Glutamatergic neuron (in vitro differentiated cells): ENCODE data around the gene SMLR1. TPM values are rescaled to one million over a fixed set of nuclear protein-coding genes. Genes with fewer than 3 reads are reported as not detected.

Experiments used
- DNase-seq: peaks from one replicate; pipeline ENCODE4 v3.0.0; 2022
- H3K27ac Mint-ChIP-seq: one replicate; pipeline ENCODE4 v1.8.0; 2020; ENCODE audit warnings: mild to moderate bottlenecking, mixed read lengths, inconsistent platforms; ENCODE audit not compliant: unreplicated experiment
- H3K27me3 Mint-ChIP-seq: one replicate; pipeline ENCODE4 v1.8.0; 2020; ENCODE audit warnings: mild to moderate bottlenecking, moderate library complexity, mixed read lengths, inconsistent platforms; ENCODE audit not compliant: unreplicated experiment
- H3K36me3 Mint-ChIP-seq: one replicate; pipeline ENCODE4 v1.8.0; 2020; ENCODE audit warnings: mild to moderate bottlenecking, mixed read lengths, inconsistent platforms; ENCODE audit not compliant: unreplicated experiment
- H3K4me1 Mint-ChIP-seq: one replicate; pipeline ENCODE4 v1.8.0; 2020; ENCODE audit warnings: mild to moderate bottlenecking, low read depth, mixed read lengths, inconsistent platforms; ENCODE audit not compliant: unreplicated experiment
- H3K4me3 Mint-ChIP-seq: one replicate; pipeline ENCODE4 v1.8.0; 2020; ENCODE audit warnings: mild to moderate bottlenecking, mixed read lengths, inconsistent platforms; ENCODE audit not compliant: unreplicated experiment
- H3K9me3 Mint-ChIP-seq: one replicate; pipeline ENCODE4 v1.8.0; 2020; ENCODE audit warnings: mild to moderate bottlenecking, moderate library complexity, mixed read lengths, inconsistent platforms; ENCODE audit not compliant: unreplicated experiment
- total RNA-seq: library from RNA; stranded (reverse); fragmentation: NEBNext Ultra II Directional; extraction: Animal tissue kit (Norgen Biotek cat#: 25700); gene quantifications from one replicate; pipeline ENCODE4 v1.2.1, GENCODE V29; 2021; ENCODE audit not compliant: unreplicated experiment
- TF ChIP-seq, protein P1 (sequence below): fragments of 200-600 bp; sonication (generic); IDR thresholded peaks from one replicate; pipeline ENCODE4 v1.5.0; 2021; ENCODE audit not compliant: partially characterized antibody, unreplicated experiment

The SMLR1 gene
- total RNA-seq, 1 donor from 2014 or later, result not detected

DNA sequence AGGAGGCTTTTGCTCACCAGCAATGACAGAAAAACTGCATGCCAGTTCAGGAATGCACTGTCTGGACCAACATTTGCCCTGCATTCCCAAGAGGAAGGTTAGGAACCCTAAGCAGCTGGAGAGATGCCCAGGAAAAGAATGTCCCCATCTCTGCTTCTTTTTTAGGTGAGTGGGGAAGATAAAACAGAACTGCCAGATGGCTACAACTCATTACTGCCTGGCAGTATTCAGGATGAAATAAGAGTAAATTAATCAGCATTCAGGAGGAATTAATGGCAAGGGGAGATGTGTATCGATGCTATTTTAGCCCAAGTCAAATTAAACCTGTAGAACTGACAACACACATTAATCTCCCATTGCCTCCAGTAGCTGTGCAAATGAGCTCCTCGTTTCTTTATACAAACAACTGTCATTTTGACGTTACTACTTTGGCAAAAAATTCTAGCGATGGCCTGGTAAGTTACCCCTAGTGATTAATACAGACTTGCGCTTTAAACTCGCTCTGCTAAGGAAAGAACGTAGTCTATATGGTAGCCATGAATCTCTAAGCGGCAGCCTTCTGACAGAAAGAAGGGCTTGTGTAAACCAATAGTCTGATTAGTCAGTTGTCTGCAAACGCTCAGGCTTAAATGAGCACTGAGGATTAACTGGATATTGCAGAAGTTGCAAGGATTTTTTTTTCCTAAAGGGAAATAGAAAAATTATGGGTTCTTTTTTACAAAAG is 16.7 kb upstream of the SMLR1 start:
- Mint-ChIP-seq H3K27ac (no peak overlapping the region), H3K27me3 (no peaks in the 10 kb centered on the region), H3K4me1 (peaks cover 3% of the 10 kb centered on the region), H3K9me3 (no peaks in the 10 kb centered on the region), H3K36me3 (no peaks in the 10 kb centered on the region), H3K4me3 (no peak overlapping the region)
- no peak for DNase-seq
- TF ChIP-seq, protein P1, sequence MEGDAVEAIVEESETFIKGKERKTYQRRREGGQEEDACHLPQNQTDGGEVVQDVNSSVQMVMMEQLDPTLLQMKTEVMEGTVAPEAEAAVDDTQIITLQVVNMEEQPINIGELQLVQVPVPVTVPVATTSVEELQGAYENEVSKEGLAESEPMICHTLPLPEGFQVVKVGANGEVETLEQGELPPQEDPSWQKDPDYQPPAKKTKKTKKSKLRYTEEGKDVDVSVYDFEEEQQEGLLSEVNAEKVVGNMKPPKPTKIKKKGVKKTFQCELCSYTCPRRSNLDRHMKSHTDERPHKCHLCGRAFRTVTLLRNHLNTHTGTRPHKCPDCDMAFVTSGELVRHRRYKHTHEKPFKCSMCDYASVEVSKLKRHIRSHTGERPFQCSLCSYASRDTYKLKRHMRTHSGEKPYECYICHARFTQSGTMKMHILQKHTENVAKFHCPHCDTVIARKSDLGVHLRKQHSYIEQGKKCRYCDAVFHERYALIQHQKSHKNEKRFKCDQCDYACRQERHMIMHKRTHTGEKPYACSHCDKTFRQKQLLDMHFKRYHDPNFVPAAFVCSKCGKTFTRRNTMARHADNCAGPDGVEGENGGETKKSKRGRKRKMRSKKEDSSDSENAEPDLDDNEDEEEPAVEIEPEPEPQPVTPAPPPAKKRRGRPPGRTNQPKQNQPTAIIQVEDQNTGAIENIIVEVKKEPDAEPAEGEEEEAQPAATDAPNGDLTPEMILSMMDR, result no peak

DNA sequence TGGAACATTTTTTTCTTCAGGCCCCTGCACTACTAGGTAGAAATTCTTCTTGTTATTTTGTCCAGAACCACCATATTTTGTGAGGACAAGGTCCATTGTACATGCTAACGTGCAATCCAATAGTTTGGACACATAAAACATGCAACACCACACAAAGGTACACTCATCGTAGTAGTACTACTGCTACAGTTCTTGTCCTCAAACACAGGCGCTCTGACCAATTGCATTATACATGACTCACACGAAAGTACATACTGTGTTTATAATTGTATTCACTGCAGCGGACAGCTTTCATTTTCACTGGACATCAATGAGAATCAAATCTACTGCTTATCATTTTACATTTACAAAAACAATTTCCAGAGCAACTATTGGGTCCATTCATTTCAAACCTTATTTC is 15.3 kb upstream of the SMLR1 start:
- no peak for DNase-seq
- Mint-ChIP-seq H3K27ac (no peak overlapping the region), H3K4me3 (no peak overlapping the region), H3K4me1 (peaks cover 3% of the 10 kb centered on the region), H3K27me3 (no peaks in the 10 kb centered on the region), H3K36me3 (no peaks in the 10 kb centered on the region), H3K9me3 (no peaks in the 10 kb centered on the region)
- TF ChIP-seq, protein P1, result no peak

DNA sequence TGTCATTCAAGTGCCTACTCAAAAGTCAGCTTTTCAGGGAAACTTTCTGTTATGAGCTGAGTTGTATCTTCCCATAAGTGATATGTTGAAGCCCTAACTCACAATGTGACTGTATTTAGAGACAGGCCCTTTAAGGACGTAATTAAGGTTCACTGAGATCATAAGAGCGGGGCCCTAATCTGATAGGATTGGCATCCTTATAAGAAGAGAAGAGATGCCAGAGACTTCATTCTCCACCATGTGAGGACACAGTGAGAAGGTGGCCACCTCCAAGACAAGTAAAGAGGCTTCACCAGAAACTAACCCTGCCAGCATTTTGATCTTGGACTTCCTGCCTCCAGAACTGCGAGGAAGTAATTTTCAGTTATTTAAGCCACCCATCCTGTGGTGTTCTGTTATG is 12.7 kb upstream of the SMLR1 start:
- H3K36me3 Mint-ChIP-seq, result peaks cover 4% of the 10 kb centered on the region
- DNase-seq, result no peak
- no peak overlapping the region for H3K27ac Mint-ChIP-seq
- no peaks in the 10 kb centered on the region for H3K27me3 Mint-ChIP-seq
- no peak overlapping the region for H3K4me3 Mint-ChIP-seq
- peaks cover 3% of the 10 kb centered on the region for H3K4me1 Mint-ChIP-seq
- no peaks in the 10 kb centered on the region for H3K9me3 Mint-ChIP-seq
- TF ChIP-seq, protein P1, result no peak

DNA sequence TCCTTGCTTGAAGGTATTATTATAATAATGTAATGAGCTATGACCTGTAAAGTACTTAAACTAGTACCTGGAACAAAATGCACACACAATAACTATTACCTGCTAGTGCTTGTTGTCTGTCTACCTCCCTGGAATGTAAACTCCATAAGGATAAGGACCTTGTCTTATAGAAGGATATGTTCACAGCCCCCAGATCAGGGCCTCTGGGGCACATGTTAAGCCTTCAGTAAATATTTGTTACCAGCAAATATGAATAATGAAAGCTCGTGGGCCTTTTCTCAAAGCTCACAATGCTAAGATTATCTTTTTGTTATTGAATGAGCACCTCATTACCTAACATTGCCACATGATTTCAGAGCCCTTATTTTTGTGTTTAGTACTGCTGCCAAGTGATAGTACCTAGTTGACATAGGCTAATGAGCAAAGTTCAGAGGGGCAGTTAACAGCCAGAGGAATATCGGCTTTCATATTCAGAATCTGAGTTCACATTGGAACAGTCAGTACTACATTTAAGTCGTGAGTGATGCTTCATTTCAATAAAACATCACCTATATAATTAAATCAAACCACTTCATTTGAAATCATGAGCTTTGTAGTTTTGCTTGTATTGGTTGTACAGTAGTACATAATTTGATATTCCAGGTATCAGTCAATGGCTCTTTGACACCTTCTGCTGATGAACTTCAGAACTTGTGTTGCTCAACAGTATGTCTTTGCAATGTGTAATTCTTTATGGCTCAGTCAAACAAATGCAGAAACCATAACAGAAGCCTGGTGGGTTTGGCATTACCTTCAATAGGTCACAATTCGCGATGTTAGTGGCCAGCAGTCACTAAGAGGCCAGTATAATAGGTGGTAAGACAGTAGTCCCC is 11.8 kb upstream of the SMLR1 start:
- Mint-ChIP-seq H3K36me3 (peaks cover 4% of the 10 kb centered on the region), H3K9me3 (no peaks in the 10 kb centered on the region), H3K4me1 (no peaks in the 10 kb centered on the region), H3K4me3 (no peak overlapping the region), H3K27me3 (no peaks in the 10 kb centered on the region), H3K27ac (no peak overlapping the region)
- TF ChIP-seq, protein P1, result no peak
- DNase-seq, result no peak

DNA sequence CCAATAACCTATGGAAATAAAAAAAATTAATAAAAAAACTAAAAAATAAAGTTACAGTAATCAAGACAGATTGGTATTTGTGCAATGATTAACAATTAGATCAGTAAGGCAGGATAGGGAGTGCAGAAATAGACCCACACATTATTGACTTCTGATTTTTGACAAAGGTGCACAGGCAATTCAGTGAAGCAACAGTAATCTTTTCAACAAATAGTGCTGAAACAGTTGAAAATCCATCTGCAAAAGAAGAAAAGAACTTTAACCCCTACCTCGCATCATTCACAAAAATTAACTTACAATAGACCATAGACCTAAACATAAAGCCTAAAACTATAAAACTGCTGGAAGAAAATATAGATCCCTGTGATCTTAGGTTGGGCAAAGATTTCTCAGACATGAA is 4.5 kb upstream of the SMLR1 start:
- no peak overlapping the region for H3K4me3 Mint-ChIP-seq

More for the DNA sequence above, 4.5 kb upstream of the SMLR1 start:
- Mint-ChIP-seq H3K36me3 (no peaks in the 10 kb centered on the region), H3K27ac (no peak overlapping the region), H3K4me1 (no peaks in the 10 kb centered on the region), H3K9me3 (peaks cover 1% of the 10 kb centered on the region), H3K27me3 (peaks cover 6% of the 10 kb centered on the region)
- TF ChIP-seq, protein P1, result no peak
- DNase-seq, result no peak
